IPS-18a (cell line): ENCODE data around the gene FARP2.

Experiments
- H3K27ac ChIP-seq: one replicate; pipeline ENCODE4 v1.5.1; 2013; ENCODE audit warnings: low read length
- H3K27me3 ChIP-seq: one replicate; pipeline ENCODE4 v1.6.1; 2013; ENCODE audit warnings: mild to moderate bottlenecking, low read length; ENCODE audit not compliant: control insufficient read depth, insufficient read depth
- H3K36me3 ChIP-seq: one replicate; pipeline ENCODE4 v1.6.1; 2013; ENCODE audit warnings: low read depth, low read length; ENCODE audit not compliant: control insufficient read depth
- H3K4me1 ChIP-seq: one replicate; pipeline ENCODE4 v1.6.1; 2013; ENCODE audit warnings: low read depth, low read length; ENCODE audit not compliant: control insufficient read depth
- H3K4me3 ChIP-seq: one replicate; pipeline ENCODE4 v1.5.1; 2013; ENCODE audit warnings: low read length
- H3K9ac ChIP-seq: one replicate; pipeline ENCODE4 v1.6.1; 2013; ENCODE audit warnings: mild to moderate bottlenecking, low read length, moderate library complexity
- H3K9me3 ChIP-seq: one replicate; pipeline ENCODE4 v1.6.1; 2013; ENCODE audit warnings: low read depth, low read length; ENCODE audit not compliant: control insufficient read depth

FARP2 gene, protein sequence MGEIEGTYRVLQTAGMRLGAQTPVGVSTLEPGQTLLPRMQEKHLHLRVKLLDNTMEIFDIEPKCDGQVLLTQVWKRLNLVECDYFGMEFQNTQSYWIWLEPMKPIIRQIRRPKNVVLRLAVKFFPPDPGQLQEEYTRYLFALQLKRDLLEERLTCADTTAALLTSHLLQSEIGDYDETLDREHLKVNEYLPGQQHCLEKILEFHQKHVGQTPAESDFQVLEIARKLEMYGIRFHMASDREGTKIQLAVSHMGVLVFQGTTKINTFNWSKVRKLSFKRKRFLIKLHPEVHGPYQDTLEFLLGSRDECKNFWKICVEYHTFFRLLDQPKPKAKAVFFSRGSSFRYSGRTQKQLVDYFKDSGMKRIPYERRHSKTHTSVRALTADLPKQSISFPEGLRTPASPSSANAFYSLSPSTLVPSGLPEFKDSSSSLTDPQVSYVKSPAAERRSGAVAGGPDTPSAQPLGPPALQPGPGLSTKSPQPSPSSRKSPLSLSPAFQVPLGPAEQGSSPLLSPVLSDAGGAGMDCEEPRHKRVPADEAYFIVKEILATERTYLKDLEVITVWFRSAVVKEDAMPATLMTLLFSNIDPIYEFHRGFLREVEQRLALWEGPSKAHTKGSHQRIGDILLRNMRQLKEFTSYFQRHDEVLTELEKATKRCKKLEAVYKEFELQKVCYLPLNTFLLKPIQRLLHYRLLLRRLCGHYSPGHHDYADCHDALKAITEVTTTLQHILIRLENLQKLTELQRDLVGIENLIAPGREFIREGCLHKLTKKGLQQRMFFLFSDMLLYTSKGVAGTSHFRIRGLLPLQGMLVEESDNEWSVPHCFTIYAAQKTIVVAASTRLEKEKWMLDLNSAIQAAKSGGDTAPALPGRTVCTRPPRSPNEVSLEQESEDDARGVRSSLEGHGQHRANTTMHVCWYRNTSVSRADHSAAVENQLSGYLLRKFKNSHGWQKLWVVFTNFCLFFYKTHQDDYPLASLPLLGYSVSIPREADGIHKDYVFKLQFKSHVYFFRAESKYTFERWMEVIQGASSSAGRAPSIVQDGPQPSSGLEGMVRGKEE

DNA sequence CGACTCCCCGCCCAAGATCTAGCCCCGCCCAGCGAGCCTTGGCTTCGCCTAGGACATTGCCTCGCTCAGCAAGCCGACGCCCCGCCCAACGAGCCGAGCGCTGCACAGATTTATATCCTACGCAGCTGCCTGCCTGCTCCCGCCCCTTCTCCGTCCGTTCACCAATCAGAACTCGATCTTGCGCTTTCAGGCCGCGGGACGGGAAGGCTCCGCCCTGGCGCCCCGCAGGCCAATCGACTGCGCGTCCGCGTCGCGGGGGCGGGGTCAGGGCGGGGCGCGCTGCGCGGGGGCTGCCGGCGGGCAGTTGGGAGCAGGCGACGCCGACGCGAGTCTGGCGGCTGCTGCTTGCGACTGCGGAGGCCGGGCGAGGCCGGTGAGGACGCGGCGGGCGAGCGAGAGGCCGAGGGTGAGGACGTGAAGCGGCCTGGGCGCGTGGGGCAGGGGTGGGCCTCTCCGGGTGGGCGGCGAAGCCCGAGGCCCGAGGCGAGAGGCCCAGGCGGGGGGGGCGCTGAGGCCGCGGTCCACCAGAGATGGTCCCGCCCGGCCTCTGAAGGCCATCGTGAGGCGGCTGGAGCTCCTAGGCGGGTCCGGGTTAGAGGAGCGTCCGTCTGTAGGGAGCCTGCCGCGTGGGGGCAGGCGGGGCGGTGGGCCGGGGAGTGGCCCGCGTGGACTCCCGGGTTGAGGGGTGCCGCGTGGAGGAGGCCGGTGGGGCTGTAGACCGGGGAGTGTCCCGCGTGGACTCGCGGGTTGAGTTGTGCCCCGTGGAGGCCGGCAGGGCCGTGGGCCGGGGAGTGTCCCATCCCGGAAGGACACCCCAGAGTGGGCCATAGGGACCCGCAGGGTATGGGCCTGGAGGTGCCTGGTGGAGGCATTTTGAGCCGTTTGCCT, at the start of gene FARP2:
Gene FARP2 (plus strand): TSS at position 303 of the 888 bp plus-strand sequence. CDS start 16,823 bp downstream, outside the sequence.
- Histone ChIP-seq H3K36me3 (peaks cover 33% of the 10 kb centered on the region), H3K9me3 (no peaks in the 10 kb centered on the region), H3K4me1 (peaks cover 17% of the 10 kb centered on the region), H3K9ac (peak within 1 kb of the TSS; percentile 68), H3K27me3 (no peaks in the 10 kb centered on the region), H3K27ac (peak within 1 kb of the TSS; percentile 46), H3K4me3 (peak within 1 kb of the TSS; percentile 83)

DNA sequence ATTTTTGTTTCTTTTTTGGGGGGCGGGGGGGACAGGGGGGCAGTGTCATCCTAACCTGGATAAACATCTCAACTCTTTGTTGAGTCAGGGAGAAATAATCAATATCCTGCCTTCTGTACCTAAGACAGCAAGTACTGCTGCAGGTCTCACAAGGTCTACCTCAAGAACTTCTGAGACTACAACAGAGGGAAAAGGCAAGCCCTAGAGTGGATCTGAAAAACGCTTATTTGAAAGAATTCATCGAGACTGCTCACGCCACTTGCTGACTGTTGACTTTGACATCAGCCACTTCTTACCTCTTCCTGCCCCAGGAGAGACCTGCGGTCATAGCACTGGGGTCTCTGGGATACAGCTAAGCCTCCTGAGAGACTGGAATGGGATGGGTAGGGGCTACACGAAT, 49.0 kb upstream of the FARP2 start:
- H3K4me3 ChIP-seq: no peak overlapping the region
- peaks cover 3% of the 10 kb centered on the region for H3K4me1 ChIP-seq
- no peak overlapping the region for H3K9ac ChIP-seq
- no peaks in the 10 kb centered on the region for H3K9me3 ChIP-seq
- H3K27ac ChIP-seq: no peak overlapping the region
- H3K27me3 ChIP-seq: no peaks in the 10 kb centered on the region
- no peaks in the 10 kb centered on the region for H3K36me3 ChIP-seq

DNA sequence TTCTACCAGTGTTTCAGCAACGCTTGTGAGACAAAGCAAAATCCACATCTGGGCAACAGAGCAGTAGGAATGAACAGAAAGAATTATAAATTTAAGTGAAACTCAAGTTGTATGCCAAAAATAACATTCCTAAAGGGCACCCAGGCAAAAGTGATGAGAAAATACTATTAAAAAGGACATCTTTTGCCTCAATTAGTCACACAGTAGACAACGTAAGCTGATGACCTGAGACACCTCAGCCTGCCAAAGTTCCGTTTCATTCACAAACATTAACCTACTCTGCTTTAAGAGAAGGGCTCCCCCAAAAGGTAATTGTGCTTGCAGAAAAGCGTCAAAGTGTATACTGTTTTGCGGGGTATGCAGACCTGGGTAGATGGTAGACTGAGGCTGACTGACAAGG, 47.8 kb upstream of the FARP2 start:
- no peak overlapping the region for H3K4me3 ChIP-seq
- no peak overlapping the region for H3K9ac ChIP-seq
- H3K9me3 ChIP-seq: no peaks in the 10 kb centered on the region
- H3K27me3 ChIP-seq: no peaks in the 10 kb centered on the region
- H3K36me3 ChIP-seq: no peaks in the 10 kb centered on the region
- peaks cover 3% of the 10 kb centered on the region for H3K4me1 ChIP-seq
- H3K27ac ChIP-seq: no peak overlapping the region

DNA sequence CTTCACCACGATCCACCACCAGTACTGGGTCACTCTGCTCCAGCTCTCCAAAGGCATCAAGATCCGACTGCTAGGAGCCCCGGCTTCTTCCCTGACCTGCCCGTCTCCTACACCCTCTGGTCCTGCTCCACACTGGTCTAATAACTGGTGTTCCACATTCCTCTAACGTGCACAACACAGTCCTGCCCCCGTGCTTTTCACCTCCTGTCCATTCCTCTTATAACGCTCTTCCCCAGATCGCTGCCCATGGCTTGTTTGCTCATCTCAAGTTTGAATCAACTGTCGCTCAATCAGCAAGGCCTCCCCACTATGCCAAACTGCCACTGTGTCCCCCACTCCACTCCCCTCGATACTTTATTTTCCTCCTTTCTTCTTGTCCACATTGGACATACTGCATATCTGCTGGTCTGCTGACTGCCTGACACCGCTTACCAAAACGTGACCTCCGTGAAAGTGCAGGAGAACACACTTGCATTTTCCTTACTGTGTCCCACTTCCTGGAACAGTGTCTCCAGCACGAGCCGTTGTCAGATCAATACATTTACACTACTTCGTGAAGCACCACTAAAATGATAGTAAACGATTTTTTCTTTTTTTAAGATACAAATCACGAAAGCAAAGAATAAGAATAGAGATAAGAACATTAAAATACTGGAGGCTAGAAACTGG, 47.1 kb upstream of the FARP2 start:
- Histone ChIP-seq H3K4me1 (peaks cover 7% of the 10 kb centered on the region), H3K4me3 (no peak overlapping the region), H3K27me3 (no peaks in the 10 kb centered on the region), H3K9ac (no peak overlapping the region), H3K9me3 (no peaks in the 10 kb centered on the region), H3K27ac (no peak overlapping the region), H3K36me3 (no peaks in the 10 kb centered on the region)

DNA sequence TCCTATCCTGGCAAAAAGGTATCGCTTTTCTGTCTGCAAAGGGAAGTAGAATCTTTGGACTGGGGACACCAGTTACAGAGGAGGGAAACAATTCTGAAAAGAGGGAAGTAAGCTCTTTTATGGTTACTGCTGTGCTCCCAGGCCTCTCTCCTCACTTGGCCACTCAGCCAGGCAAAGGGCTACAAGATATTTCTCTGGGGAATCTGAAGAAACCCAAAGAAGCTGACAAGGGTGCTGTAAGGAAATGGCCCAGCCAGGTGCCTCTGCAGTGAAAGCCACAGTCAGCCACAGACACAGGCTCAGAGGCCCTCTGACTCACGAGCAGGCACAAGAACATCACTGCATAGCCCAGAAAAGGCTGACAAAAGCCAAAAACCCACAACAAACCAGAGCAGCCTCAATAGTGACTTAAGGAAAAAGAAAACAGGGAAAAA, 46.4 kb upstream of the FARP2 start:
- no peaks in the 10 kb centered on the region for H3K36me3 ChIP-seq
- H3K27me3 ChIP-seq: no peaks in the 10 kb centered on the region
- H3K4me1 ChIP-seq: peaks cover 11% of the 10 kb centered on the region
- H3K27ac ChIP-seq: no peak overlapping the region
- H3K9ac ChIP-seq: no peak overlapping the region
- H3K4me3 ChIP-seq: no peak overlapping the region
- no peaks in the 10 kb centered on the region for H3K9me3 ChIP-seq

DNA sequence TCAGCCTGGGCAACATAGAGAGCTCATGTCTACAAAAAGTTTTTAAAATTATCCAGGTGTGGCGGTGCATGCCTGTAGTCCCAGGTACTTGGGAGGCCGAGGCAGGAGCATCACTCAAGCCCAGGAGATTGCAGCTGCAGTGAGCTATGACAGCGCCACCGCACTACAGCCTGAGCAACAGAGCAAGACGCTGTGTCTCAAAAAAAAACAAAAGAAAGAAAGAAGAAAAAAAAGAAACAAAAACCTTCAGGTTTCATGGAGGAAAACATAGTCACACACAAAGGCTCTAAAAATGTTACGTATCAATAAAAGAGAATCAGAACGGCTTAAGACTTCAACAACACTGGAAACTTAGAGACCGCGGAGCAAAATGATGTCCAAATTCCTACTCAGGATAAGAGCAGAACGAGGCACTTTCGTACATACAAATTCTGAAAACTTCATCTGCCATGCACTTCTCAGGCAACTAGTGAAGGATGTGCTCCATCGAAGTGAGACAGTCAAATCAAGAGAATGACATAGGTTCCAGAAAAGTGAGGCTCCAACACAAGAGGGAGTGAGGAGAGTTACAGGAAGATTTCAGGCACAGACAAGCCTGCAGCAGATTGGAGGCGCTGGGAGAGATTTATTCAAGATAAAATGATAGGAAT, 45.0 kb upstream of the FARP2 start:
- peaks cover 11% of the 10 kb centered on the region for H3K4me1 ChIP-seq
- H3K4me3 ChIP-seq: no peak overlapping the region
- no peaks in the 10 kb centered on the region for H3K27me3 ChIP-seq
- no peak overlapping the region for H3K9ac ChIP-seq
- no peaks in the 10 kb centered on the region for H3K36me3 ChIP-seq
- no peaks in the 10 kb centered on the region for H3K9me3 ChIP-seq
- H3K27ac ChIP-seq: no peak overlapping the region

DNA sequence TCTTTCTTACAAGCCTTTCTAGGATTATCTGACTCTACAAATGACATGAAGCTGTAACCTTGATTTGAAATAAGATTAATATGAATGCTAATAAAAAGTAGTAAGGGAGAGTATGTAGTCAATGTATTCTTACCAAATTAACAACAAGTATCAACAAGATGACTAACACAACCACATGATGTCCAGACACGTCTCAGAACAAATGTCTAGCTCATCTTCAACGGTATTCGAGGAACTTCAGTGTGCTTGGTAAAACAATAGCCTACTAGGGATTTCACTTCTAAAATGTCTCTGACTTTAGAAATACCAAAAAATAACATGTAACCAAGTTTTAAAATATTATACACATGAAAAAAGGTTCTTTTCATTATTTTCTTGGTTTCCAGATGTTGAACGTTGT, 44.0 kb upstream of the FARP2 start:
- Histone ChIP-seq H3K4me3 (no peak overlapping the region), H3K36me3 (no peaks in the 10 kb centered on the region), H3K27me3 (no peaks in the 10 kb centered on the region), H3K4me1 (peaks cover 11% of the 10 kb centered on the region), H3K9ac (no peak overlapping the region), H3K9me3 (no peaks in the 10 kb centered on the region), H3K27ac (no peak overlapping the region)

DNA sequence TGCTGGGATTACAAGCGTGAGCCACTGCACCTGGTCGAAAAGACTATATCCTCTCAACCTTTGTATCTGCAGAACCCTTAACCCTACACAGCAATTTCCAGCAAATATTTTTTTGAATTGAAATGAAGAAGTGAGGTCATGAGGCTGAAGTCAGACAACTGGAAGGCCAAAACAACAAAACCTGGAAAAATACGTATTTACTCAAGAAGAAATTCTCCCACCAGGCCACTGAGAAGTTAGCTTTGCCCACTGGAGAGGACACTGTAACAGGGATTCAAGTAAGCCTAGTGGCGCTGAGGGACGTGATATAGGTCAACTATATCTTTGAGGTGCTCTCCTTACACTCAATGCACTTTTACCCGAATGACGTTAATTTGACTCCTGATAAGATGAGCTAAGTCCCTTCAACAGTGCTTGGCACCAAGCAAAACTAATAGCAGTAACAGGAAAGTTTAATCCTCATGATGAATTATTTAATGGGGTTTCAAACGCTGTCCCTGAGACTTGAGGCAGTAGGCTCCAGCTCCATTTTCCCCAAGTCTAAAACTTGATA, 42.5 kb upstream of the FARP2 start:
- no peak overlapping the region for H3K27ac ChIP-seq
- H3K4me1 ChIP-seq: peaks cover 24% of the 10 kb centered on the region
- H3K9ac ChIP-seq: peak overlapping the region; percentile 99
- peak overlapping the region; percentile 92 for H3K4me3 ChIP-seq
- H3K9me3 ChIP-seq: no peaks in the 10 kb centered on the region
- H3K27me3 ChIP-seq: no peaks in the 10 kb centered on the region
- peaks cover 6% of the 10 kb centered on the region for H3K36me3 ChIP-seq

DNA sequence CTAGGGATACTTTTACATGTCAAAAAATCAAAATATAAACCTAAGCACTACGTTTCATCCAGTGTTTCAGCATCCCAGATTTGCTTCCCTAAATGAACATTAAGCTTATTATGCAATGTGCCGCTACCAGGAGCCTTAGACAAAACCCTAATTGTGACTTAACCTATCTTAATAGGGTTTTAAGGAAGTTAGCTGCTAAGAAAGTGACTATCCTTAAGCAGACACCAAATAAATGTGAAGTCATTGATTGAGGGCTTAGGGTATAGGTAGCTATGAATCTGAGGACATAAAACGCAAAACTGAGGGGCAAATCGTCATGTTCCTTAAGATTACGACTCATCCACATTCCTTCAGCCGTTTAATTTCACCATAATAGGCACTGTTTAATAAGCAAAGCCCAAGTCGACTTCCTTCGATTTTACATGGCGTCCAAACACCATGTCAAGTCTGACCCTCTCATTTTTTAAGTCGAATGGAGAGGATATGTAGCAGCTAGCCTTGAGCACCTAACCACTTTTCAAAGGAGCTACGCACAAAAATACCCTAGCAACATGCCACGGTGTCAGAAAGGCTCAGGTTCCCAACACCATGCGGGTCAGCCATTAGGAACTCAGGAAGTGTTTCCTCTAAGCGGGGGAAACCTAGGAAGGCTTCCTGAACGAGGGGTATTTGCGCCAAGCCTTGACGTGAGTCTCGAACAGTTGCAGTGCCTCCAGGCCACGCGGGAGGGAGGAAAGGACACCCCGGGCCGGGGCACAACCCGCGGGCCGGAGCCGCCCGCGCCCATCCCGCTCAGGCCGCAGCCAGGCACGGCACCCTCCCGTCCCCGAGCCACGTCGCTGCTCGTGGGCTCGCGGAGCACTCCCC, 41.6 kb upstream of the FARP2 start:
- Histone ChIP-seq H3K4me3 (peak overlapping the region; percentile 92), H3K27ac (peak overlapping the region; percentile 99), H3K9me3 (no peaks in the 10 kb centered on the region), H3K27me3 (no peaks in the 10 kb centered on the region), H3K36me3 (peaks cover 6% of the 10 kb centered on the region), H3K4me1 (peaks cover 24% of the 10 kb centered on the region), H3K9ac (peak overlapping the region; percentile 99)
